K562 (cell line): ENCODE measurements around the gene IL27RA. TPM values are rescaled to one million over a fixed set of nuclear protein-coding genes. Genes with fewer than 3 reads are reported as not detected.
A peak's percentile ranks its signal among the peaks of the same experiment; 100 is the strongest.

Source experiments
- FOXA3 ChIP-seq, 2 experiments: fragments of 450-650 bp in 1 of 2; sonication (generic) in 1 of 2; formaldehyde crosslinking; IDR thresholded peaks in 1 of 2; conservative IDR thresholded peaks in 1 of 2; 2 replicates each; pipeline versions ENCODE4 v1.4.0 to v1.8.0; 2020 to 2022; ENCODE audit warnings: mild to moderate bottlenecking in 2 of 2, missing genetic modification reagents in 1 of 2
- MCM5 ChIP-seq: fragments of 450-650 bp; IDR thresholded peaks from 2 replicates; pipeline ENCODE4 v1.6.1; 2016; ENCODE audit warnings: low read depth
- NR2F6 ChIP-seq: fragments of 450-650 bp; formaldehyde crosslinking; IDR thresholded peaks from 2 replicates; pipeline ENCODE4 v1.4.0; 2020; ENCODE audit warnings: mild to moderate bottlenecking
- PCBP2 ChIP-seq: fragments of 200-400 bp; formaldehyde crosslinking; IDR thresholded peaks from 2 replicates; pipeline ENCODE4 v1.6.1; 2018; ENCODE audit warnings: low read length, low read depth, mild to moderate bottlenecking, moderate library complexity; ENCODE audit not compliant: poor library complexity, severe bottlenecking
- PML ChIP-seq: IDR thresholded peaks from 2 replicates; pipeline ENCODE4 v1.6.1; 2012; ENCODE audit warnings: low read length, inconsistent platforms
- SNIP1 ChIP-seq: fragments of 450-650 bp; IDR thresholded peaks from 2 replicates; pipeline ENCODE4 v1.7.1; 2017; ENCODE audit warnings: low read depth, mild to moderate bottlenecking
- TCFL5 ChIP-seq: fragments of 250-450 bp; sonication (Bioruptor Pico); conservative IDR thresholded peaks from 2 replicates; pipeline ENCODE4 v1.6.1; 2021; ENCODE audit warnings: mild to moderate bottlenecking, moderate library complexity, matching md5 sums
- WHSC1 ChIP-seq: IDR thresholded peaks from one replicate; pipeline ENCODE4 v1.6.1; 2012; ENCODE audit warnings: low read length, control low read depth, inconsistent platforms
- ZNF174 ChIP-seq: fragments of 250-450 bp; sonication (Bioruptor Pico); IDR thresholded peaks from 2 replicates; pipeline ENCODE4 v1.4.0; 2020; ENCODE audit warnings: mild to moderate bottlenecking
- ZNF324 ChIP-seq: fragments of 250-450 bp; sonication (Bioruptor Pico); IDR thresholded peaks from 2 replicates; pipeline ENCODE4 v1.4.0; 2020; ENCODE audit warnings: mild to moderate bottlenecking
- ZNF431 ChIP-seq: sonication (generic); formaldehyde crosslinking; IDR thresholded peaks from 2 replicates; pipeline ENCODE4 v1.8.0; 2022; ENCODE audit warnings: mild to moderate bottlenecking, missing genetic modification reagents
- ZNF780A ChIP-seq: fragments of 250-450 bp; sonication (Bioruptor Pico); IDR thresholded peaks from 2 replicates; pipeline ENCODE4 v1.5.0; 2021; ENCODE audit warnings: mild to moderate bottlenecking
- ZZZ3 ChIP-seq: fragments of 450-650 bp; IDR thresholded peaks from 2 replicates; pipeline ENCODE4 v1.6.1; 2016; ENCODE audit warnings: antibody characterized with exemption, mild to moderate bottlenecking, moderate library complexity
- polyA plus RNA-seq, 8 experiments: library from polyadenylated mRNA; depleted of rRNA in 4 of 8; stranded (reverse) in 5 of 8; unstranded in 3 of 8; fragments of >200 nt; fragmentation: Nextera tagmentation in 2 of 8; fragmentation: Illumina TruSeq in 1 of 8; extraction: Ambion mirVana in 2 of 8; extraction: Trizol in 1 of 8; gene quantifications; 2 replicates each; pipeline versions ENCODE4 v1.2.1 to v1.2.3, GENCODE V29; 2011 to 2014; ENCODE audit warnings: inconsistent platforms in 1 of 8, missing spikeins in 1 of 8
- total RNA-seq, 7 experiments: library from RNA; depleted of rRNA in 6 of 7; stranded (reverse); fragments of >200 nt in 6 of 7; fragmentation: Illumina TruSeq in 2 of 7; extraction: Trizol in 2 of 7; gene quantifications; 2 replicates each; pipeline versions ENCODE4 v1.2.1 to v1.2.3, GENCODE V29; 2011 to 2021; ENCODE audit warnings: low replicate concordance in 1 of 7
- TF ChIP-seq, protein P1 (sequence below), 3 experiments: fragments of 200-800 bp in 1 of 3; fragments of 250-450 bp in 1 of 3; fragments of 450-650 bp in 1 of 3; sonication (Bioruptor Pico) in 1 of 3; sonication (Bioruptor generic) in 1 of 3; formaldehyde crosslinking in 1 of 3; IDR thresholded peaks; 2 replicates each; pipeline versions ENCODE4 v1.6.1 to v1.8.0; 2016 to 2022; ENCODE audit warnings: mild to moderate bottlenecking in 2 of 3, missing genetic modification characterization in 2 of 3, missing compliant biosample characterization in 1 of 3, moderate library complexity in 1 of 3
- TF ChIP-seq, protein P2 (sequence below): fragments of 200-800 bp; sonication (Bioruptor generic); IDR thresholded peaks from 2 replicates; pipeline ENCODE4 v1.6.1; 2016; ENCODE audit warnings: missing genetic modification characterization, missing compliant biosample characterization
- TF ChIP-seq, protein P3 (sequence below): sonication (generic); formaldehyde crosslinking; IDR thresholded peaks from 2 replicates; pipeline ENCODE4 v1.8.0; 2022; ENCODE audit warnings: mild to moderate bottlenecking, missing genetic modification reagents, borderline replicate concordance

Gene IL27RA
- total and polyA plus RNA-seq, 9 of the 15 experiments (the other 6 are each of a cell fraction or from before 2014, with no cell fraction given) = 1.9 to 15.9 (median 12.0) TPM

DNA sequence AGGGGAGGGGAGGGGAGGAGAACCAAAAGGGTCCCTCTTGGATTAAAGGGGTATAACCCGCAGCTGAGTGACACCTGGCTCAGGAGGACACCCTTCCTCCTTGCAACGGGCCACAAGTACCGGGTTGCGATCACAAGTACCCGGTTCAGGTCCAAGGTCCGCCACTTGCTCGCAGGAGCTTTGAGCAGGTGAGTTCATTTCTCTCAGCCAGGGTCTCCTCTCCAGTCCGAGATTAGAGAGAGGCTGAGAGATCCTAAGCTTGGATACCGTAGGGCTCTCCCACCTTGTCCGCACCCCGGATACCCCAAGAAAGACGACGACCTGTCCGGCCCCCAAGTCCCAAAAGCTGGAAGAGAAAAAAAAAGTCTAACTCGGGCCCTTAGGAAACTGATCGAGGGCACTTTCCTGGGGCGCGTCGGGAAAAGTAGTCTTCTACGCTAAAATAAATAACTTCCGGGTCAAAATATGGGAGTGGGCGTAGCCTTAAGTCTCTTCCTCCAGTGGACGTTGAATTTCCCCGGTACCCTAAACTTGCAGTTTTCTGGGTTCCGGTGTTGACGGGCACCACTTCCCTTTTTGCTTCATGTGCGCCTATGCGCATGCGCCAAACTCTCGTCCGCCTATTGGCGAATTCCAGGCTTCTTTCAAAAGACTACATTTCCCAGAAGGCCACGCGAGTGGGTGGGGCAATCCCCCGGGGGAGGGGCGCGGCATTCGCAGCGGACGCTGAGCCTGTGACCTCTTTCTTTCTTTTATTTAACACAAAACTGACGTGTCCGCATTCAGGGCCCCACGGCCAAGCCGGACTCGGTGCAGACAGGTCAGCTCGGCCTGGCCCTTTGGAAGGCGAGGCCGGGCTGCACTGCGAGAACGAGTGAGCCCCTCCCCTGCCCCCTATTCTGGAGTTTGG is 49.6 kb downstream of the IL27RA start (continued):
- TF ChIP-seq SNIP1 (no peak), FOXA3 (CRISPR knock-in tag; conservative IDR thresholded peaks at IDR 0.05 in 1 of 2, IDR thresholded peaks at IDR 0.05 in 1 of 2) (0 out of 4 replicates have a peak, but pooled peaks of 1 of the 2 experiments have one; percentile 16), ZZZ3 (no peak), PML (peak; percentile 47; the same call in 1 of the 2 replicates), ZNF324 (no peak), WHSC1 (no peak), NR2F6 (CRISPR knock-in tag) (no peak), ZNF780A (no peak), PCBP2 (no peak), ZNF431 (CRISPR knock-in tag) (no peak), TCFL5 (CRISPR knock-in tag) (no peak), ZNF174 (CRISPR knock-in tag) (no peak), MCM5 (no peak)
- TF ChIP-seq, protein P1, sequence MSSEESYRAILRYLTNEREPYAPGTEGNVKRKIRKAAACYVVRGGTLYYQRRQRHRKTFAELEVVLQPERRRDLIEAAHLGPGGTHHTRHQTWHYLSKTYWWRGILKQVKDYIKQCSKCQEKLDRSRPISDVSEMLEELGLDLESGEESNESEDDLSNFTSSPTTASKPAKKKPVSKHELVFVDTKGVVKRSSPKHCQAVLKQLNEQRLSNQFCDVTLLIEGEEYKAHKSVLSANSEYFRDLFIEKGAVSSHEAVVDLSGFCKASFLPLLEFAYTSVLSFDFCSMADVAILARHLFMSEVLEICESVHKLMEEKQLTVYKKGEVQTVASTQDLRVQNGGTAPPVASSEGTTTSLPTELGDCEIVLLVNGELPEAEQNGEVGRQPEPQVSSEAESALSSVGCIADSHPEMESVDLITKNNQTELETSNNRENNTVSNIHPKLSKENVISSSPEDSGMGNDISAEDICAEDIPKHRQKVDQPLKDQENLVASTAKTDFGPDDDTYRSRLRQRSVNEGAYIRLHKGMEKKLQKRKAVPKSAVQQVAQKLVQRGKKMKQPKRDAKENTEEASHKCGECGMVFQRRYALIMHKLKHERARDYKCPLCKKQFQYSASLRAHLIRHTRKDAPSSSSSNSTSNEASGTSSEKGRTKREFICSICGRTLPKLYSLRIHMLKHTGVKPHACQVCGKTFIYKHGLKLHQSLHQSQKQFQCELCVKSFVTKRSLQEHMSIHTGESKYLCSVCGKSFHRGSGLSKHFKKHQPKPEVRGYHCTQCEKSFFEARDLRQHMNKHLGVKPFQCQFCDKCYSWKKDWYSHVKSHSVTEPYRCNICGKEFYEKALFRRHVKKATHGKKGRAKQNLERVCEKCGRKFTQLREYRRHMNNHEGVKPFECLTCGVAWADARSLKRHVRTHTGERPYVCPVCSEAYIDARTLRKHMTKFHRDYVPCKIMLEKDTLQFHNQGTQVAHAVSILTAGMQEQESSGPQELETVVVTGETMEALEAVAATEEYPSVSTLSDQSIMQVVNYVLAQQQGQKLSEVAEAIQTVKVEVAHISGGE (CRISPR knock-in tag; IDR thresholded peaks at IDR 0.05) = peak; percentile 30 to 98 (median 69); a peak in 5 of 6 replicates
- TF ChIP-seq, protein P2, sequence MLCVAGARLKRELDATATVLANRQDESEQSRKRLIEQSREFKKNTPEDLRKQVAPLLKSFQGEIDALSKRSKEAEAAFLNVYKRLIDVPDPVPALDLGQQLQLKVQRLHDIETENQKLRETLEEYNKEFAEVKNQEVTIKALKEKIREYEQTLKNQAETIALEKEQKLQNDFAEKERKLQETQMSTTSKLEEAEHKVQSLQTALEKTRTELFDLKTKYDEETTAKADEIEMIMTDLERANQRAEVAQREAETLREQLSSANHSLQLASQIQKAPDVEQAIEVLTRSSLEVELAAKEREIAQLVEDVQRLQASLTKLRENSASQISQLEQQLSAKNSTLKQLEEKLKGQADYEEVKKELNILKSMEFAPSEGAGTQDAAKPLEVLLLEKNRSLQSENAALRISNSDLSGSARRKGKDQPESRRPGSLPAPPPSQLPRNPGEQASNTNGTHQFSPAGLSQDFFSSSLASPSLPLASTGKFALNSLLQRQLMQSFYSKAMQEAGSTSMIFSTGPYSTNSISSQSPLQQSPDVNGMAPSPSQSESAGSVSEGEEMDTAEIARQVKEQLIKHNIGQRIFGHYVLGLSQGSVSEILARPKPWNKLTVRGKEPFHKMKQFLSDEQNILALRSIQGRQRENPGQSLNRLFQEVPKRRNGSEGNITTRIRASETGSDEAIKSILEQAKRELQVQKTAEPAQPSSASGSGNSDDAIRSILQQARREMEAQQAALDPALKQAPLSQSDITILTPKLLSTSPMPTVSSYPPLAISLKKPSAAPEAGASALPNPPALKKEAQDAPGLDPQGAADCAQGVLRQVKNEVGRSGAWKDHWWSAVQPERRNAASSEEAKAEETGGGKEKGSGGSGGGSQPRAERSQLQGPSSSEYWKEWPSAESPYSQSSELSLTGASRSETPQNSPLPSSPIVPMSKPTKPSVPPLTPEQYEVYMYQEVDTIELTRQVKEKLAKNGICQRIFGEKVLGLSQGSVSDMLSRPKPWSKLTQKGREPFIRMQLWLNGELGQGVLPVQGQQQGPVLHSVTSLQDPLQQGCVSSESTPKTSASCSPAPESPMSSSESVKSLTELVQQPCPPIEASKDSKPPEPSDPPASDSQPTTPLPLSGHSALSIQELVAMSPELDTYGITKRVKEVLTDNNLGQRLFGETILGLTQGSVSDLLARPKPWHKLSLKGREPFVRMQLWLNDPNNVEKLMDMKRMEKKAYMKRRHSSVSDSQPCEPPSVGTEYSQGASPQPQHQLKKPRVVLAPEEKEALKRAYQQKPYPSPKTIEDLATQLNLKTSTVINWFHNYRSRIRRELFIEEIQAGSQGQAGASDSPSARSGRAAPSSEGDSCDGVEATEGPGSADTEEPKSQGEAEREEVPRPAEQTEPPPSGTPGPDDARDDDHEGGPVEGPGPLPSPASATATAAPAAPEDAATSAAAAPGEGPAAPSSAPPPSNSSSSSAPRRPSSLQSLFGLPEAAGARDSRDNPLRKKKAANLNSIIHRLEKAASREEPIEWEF (CRISPR knock-in tag) = no peak
- TF ChIP-seq, protein P3, sequence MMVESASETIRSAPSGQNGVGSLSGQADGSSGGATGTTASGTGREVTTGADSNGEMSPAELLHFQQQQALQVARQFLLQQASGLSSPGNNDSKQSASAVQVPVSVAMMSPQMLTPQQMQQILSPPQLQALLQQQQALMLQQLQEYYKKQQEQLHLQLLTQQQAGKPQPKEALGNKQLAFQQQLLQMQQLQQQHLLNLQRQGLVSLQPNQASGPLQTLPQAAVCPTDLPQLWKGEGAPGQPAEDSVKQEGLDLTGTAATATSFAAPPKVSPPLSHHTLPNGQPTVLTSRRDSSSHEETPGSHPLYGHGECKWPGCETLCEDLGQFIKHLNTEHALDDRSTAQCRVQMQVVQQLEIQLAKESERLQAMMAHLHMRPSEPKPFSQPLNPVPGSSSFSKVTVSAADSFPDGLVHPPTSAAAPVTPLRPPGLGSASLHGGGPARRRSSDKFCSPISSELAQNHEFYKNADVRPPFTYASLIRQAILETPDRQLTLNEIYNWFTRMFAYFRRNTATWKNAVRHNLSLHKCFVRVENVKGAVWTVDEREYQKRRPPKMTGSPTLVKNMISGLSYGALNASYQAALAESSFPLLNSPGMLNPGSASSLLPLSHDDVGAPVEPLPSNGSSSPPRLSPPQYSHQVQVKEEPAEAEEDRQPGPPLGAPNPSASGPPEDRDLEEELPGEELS (CRISPR knock-in tag) = no peak
